HG03039 (cell line): ENCODE results near the gene CEP97.
"Not testable (repeated sequence)": the region's sequence is repeated elsewhere in the genome, so short reads cannot be mapped to it uniquely, and the experiment has no call there.

Source experiments
- ATAC-seq: cut with Tn5 transposase; IDR thresholded peaks from one replicate; pipeline ENCODE4 v1.9.1; 2021; ENCODE audit warnings: mild to moderate bottlenecking, moderate library complexity; ENCODE audit not compliant: unreplicated experiment

Gene CEP97

GRCh38 chr3:101701696-101702634 lies 22.4 kb upstream of the CEP97 start:
- no peak for ATAC-seq

GRCh38 chr3:101702726-101703125 lies 21.7 kb upstream of the CEP97 start:
- no peak for ATAC-seq

DNA sequence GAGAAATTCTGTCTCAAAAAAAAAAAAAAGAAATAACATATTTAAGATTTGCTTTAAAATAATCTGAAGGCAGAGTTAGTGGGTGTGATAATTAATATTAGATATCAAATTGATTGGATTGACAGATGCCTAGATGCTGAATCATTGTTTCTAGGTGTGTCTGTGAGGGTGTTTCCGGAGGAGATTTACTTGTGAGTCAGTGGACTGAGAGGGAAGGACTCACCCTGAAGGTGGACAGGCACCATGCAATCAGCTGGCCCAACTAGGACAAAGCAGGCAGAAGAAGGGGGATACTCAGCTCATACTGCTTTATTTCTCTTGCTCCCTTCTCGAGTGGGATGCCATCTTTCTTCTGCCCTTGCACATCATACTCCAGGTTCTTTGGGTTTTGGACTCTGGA lies 21.2 kb upstream of the CEP97 start:
- ATAC-seq, result no peak

GRCh38 chr3:101704639-101705038 lies 19.8 kb upstream of the CEP97 start:
- not testable (repeated sequence) for ATAC-seq

- no peak for ATAC-seq
These were observed 15.3 kb upstream of the CEP97 start for GRCh38 chr3:101709126-101709525.

- no peak for ATAC-seq
These were observed 6.0 kb upstream of the CEP97 start for GRCh38 chr3:101718455-101718854.

- ATAC-seq, result no peak
These were observed 4.7 kb upstream of the CEP97 start for GRCh38 chr3:101719604-101720185.

DNA sequence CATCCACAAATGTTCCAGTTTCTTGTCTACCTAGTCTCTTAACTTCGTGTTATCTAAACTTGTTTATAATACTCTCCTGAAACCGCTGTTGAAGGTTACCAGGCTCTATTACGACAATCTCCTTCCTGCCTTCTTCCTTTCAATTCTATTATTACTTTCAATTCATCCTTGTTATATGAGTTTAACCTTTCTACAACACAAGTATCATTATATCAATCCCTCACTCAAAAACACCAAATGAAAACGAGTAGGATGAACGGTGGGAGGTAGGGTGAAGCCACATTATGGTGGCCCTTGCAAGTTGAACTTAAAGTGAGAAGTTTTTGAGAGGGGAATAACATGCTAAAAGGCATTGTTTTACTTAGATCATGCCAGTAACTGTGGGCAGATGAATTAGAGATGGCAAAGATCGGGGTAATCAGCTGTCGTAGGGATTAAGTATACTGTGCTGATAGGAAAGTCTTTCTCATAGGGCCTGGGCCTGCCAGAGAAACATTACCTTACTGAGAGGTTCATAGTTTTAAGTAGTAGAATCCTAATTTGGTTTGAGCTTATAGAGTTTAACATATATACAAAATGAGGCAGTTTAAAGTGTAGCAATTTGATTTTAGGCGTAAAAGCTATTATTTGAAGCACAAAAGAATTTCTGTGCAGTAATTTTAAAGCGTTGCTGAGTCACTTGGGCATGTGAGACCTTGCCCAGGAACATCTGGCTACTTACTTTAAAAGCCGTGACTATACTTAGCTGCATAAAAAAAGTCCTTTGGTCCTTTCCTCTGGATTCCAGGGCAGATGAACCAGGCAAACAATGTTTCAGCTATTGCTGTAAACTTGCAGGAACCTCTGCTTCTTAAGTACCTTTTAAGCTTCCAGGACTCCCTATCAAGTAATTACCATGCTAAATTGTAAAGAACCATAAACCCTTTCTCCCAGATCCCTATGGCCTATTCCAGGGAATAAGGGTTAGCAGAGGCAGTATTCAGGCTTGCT lies 3.3 kb upstream of the CEP97 start:
- no peak for ATAC-seq

GRCh38 chr3:101722394-101723173 lies 1.8 kb upstream of the CEP97 start:
- ATAC-seq, result peak; percentile 31

DNA sequence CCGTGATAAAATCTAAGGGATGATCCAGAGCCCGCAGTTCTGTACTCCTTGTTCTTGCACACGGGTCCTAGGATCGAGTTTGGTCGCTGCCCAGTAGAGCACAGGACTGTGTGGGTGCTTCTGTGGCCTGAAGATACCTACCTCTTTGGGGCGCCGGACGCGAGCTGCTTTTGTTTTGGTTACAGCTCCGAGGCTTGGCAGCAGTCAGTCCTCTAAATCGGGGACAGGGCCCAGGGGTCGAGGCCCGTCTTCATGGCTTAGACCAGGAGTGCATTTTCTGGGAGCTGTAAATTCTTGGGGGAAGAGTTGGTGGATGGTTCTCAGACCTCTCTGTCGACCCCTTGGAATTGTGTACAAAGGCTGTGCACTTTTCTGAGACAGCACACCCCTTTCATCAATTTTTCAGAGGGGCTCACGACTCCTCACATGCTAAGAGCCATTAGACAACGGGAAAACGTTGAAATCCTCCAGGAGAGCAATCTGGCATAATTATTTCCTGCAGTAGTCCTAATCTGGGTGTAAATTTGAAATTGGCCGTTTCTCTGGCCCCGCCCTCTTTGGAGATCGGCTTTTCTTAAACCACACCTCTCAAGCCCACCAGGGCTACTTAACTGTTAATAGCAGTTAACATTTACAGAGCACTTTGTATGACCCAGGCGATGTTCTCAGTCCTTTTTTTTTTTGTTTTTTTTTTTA lies 928 bp downstream of the CEP97 start:
- peak; percentile 3 for ATAC-seq

DNA sequence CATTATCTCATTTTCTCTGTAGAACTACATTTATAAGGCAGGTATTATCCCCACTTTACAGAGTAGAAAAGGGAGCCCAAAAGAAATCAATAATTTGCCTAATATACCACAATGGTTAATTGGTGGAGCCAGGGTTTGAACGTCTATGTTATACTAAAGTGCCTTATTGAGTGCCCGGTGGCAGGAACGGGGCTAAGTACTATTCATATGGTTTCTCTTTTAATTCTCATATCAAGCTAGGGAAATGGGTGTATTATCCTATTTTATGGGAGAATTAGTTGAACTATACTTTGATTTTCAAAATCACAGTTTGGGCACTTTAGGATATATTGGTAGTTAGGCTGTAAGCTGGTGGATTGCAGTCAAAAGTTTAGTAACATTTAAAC lies 1.5 kb downstream of the CEP97 start:
- no peak for ATAC-seq

GRCh38 chr3:101729586-101729985 lies 5.2 kb downstream of the CEP97 start:
- ATAC-seq, result no peak

GRCh38 chr3:101730839-101731238 lies 6.4 kb downstream of the CEP97 start:
- no peak for ATAC-seq

DNA sequence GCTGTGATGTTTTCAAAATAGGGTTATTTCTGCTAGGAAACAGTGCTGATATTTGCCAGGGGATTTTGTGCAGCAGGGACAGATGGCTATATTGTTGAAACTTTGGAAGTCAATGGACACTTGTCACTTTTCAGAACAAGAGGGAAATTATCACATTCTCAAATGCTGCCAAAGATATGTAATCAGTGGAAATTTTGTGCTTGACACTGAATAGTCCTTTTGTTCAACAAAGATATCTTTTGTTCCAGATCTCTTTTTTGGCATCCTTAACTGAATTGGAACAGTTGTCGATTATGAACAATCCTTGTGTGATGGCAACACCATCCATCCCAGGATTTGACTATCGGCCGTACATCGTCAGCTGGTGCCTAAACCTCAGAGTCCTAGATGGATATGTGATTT lies 7.8 kb downstream of the CEP97 start:
- ATAC-seq, result no peak

GRCh38 chr3:101735833-101736232 lies 11.4 kb downstream of the CEP97 start:
- no peak for ATAC-seq

GRCh38 chr3:101741914-101742313 lies 17.5 kb downstream of the CEP97 start:
- ATAC-seq, result not testable (repeated sequence)

DNA sequence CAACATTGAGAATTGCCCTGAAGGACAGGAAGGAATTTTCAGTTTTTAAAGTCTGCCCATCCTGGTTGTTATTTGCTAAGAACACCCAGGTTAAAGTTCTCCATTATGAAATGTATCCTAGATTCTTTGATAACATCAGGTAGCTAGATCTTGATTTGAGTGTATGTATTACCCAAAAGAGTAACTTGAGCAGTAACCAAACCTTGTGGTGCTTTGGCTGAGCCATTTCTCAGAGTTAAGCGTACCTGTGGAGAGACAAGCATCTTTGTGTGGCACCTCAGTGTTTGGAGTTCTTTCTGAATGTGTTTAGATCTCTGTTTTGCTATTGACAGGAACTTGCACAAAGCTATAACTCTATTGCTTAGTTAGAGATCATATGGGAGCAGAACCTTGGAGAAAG lies 20.4 kb downstream of the CEP97 start:
- no peak for ATAC-seq

GRCh38 chr3:101745934-101746333 lies 21.5 kb downstream of the CEP97 start:
- not testable (repeated sequence) for ATAC-seq

DNA sequence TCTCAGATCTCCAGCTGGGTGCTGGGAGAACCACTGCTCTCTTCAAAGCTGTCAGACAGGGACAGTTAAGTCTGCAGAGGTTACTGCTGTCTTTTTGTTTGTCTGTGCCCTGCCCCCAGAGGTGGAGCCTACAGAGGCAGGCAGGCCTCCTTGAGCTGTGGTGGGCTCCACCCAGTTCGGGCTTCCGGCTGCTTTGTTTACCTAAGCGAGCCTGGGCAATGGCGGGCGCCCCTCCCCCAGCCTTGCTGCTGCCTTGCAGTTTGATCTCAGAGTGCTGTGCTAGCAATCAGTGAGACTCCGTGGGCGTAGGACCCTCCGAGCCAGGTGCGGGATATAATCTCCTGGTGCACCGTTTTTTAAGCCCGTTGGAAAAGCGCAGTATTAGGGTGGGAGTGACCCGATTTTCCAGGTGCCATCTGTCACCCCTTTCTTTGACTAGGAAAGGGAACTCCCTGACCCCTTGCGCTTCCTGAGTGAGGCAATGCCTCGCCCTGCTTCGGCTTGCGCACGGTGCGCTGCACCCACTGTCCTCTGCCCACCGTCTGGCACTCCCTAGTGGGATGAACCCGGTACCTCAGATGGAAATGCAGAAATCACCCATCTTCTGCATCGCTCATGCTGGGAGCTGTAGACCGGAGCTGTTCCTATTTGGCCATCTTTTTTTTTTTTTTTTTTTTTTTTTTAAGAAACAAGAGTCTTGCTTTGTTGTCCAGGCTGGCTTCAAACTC lies 29.1 kb downstream of the CEP97 start:
- not testable (repeated sequence) for ATAC-seq
